Measurements from ENCODE around the gene SLC38A10.

The SLC38A10 gene

DNA sequence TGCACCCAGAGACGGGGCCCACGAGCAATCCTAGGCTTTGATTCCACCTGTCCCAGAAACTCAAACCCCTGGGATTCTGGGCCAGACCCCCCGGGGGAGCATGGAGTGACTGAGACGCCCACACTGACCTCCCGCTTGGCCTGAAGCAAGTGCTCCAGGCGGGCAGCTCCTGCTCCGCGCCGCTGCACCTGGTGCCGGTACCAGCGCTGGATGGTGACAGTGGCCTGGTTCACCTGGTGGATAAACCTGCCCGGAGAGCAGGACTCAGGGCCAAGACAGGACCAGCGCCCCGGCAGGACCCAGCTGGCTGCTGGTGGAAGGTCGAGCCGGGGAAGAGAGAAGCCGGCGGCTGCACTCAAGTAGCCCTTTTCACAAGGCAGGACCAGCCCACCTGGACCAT is 94.9 kb downstream of the SLC38A10 start:
- no peak for DNase-seq

- no peak for DNase-seq
Observed at GRCh38 chr17:81199482-81199830, 95.7 kb downstream of the SLC38A10 start.

DNA sequence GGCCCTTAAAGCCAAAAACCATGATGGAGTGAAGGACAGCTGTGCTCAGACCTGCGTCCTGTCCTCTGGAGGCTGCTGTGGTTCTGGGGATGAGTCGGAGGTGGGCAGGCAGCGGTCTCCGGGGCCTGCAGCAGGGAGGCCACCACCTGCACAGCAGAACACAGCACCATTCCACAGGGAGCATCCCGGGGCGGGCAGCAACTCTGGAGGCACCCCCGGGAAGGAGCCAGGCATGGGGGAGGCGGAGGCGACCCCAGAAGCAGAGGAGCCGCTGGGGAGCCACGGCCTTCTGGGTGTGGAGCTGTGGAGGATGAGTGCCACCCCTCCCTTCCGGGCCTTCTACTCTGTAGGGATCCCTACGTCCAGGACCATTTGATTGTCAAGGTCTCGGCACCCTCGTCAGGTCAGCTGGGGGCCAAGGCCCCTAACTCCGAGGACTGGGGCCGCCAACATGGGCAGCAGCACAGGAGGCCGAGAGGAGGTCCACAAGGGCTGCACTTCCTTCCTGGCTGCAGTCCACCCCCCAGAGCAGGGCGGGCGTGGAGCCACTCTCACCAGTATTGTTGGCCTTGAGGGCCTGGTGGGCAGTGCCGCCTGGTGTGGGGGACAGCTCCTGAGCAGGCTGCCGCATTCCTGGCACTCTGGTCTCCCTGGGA is 96.2 kb downstream of the SLC38A10 start:
- no peak for DNase-seq

GRCh38 chr17:81197831-81198490 is 97.1 kb downstream of the SLC38A10 start:
- no peak for DNase-seq

GRCh38 chr17:81197409-81197795 is 97.7 kb downstream of the SLC38A10 start:
- DNase-seq = no peak

GRCh38 chr17:81196505-81197408 is 98.3 kb downstream of the SLC38A10 start:
- no peak for DNase-seq

- DNase-seq = no peak
Observed at GRCh38 chr17:81195941-81196495, 99.1 kb downstream of the SLC38A10 start.
